Measurements from ENCODE around the gene PRKAA1.
"Not testable (repeated sequence)": the region's sequence is repeated elsewhere in the genome, so short reads cannot be mapped to it uniquely, and the experiment has no call there.

The PRKAA1 gene

GRCh38 chr5:40827188-40827977 lies 29.2 kb upstream of the PRKAA1 start:
- H3K27ac Mint-ChIP-seq: peak overlapping the region; percentile 43
- H3K36me3 Mint-ChIP-seq (ENCODE audit: low read depth): peaks cover 80% of the 10 kb centered on the region
- no peak for DNase-seq
- no peaks in the 10 kb centered on the region for H3K27me3 Mint-ChIP-seq (ENCODE audit: low read depth, poor library complexity)
- H3K9me3 Mint-ChIP-seq: no peaks in the 10 kb centered on the region
- H3K4me1 Mint-ChIP-seq: peaks cover 42% of the 10 kb centered on the region
- TF ChIP-seq, protein P1, sequence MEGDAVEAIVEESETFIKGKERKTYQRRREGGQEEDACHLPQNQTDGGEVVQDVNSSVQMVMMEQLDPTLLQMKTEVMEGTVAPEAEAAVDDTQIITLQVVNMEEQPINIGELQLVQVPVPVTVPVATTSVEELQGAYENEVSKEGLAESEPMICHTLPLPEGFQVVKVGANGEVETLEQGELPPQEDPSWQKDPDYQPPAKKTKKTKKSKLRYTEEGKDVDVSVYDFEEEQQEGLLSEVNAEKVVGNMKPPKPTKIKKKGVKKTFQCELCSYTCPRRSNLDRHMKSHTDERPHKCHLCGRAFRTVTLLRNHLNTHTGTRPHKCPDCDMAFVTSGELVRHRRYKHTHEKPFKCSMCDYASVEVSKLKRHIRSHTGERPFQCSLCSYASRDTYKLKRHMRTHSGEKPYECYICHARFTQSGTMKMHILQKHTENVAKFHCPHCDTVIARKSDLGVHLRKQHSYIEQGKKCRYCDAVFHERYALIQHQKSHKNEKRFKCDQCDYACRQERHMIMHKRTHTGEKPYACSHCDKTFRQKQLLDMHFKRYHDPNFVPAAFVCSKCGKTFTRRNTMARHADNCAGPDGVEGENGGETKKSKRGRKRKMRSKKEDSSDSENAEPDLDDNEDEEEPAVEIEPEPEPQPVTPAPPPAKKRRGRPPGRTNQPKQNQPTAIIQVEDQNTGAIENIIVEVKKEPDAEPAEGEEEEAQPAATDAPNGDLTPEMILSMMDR (IDR thresholded peaks at IDR 0.05): no peak
- H3K4me3 Mint-ChIP-seq: no peak overlapping the region

DNA sequence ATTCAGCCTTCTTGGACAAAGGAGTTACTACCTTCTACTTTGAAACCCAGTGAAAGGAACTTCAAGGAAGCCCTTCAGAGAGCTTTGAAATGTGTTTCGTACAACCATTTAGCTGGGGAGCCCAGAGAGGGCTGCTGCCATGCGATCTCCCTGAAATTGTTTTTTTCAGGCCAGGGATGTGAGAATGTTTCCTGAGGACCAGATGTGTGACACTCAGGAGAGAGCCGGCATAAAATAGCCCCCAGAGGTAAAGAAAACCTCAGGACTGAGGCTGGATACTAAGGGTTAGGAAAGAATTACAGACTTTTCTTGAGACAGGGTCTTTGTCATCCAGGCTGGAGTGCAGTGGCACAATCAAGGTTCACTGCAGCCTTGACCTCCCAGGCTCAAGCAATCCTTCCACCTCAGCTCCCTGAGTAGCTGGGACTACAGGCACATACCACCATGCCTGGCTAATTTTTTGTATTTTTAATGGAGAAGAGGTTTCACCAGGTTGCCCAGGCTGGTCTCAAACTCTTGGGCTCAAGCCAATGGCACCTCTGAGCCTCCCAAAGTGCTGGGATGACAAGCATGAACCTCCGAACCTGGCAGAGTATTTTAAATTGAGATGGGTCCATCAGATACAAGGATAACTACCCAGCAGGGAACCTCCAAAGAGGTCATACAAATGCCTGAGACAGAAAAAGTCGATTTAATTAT lies 28.5 kb upstream of the PRKAA1 start:
- H3K9me3 Mint-ChIP-seq: no peaks in the 10 kb centered on the region
- peaks cover 79% of the 10 kb centered on the region for H3K36me3 Mint-ChIP-seq (ENCODE audit: low read depth)
- H3K27ac Mint-ChIP-seq: peak overlapping the region; percentile 43
- H3K4me1 Mint-ChIP-seq: peaks cover 34% of the 10 kb centered on the region
- TF ChIP-seq, protein P1 (IDR thresholded peaks at IDR 0.05): no peak
- DNase-seq: no peak
- no peak overlapping the region for H3K4me3 Mint-ChIP-seq
- H3K27me3 Mint-ChIP-seq (ENCODE audit: low read depth, poor library complexity): no peaks in the 10 kb centered on the region

GRCh38 chr5:40825461-40826043 lies 27.4 kb upstream of the PRKAA1 start:
- H3K4me3 Mint-ChIP-seq: not testable (repeated sequence)

DNA sequence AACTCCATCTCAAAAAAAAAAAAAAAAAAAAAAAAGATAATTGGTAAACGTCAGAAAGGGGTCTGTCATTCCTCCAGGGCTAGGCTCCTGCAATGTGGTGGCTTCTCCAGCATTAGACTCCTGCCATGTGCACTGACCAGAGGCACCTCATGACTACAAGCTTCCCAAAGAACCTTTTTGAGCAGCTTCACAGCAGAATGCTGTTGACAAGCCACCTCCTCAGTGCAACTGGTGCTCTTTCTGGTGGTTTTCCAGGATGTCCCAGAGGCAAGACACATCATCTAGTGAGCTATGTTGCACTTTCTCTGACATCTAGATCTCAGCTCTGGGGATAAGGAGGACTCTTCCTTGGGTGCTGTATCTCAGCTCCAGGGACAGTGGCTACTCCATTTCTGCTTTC lies 25.3 kb upstream of the PRKAA1 start:
- H3K27me3 Mint-ChIP-seq (ENCODE audit: low read depth, poor library complexity): no peaks in the 10 kb centered on the region
- H3K27ac Mint-ChIP-seq: peak overlapping the region; percentile 69
- peaks cover 53% of the 10 kb centered on the region for H3K36me3 Mint-ChIP-seq (ENCODE audit: low read depth)

More at GRCh38 chr5:40825461-40826043, 27.4 kb upstream of the PRKAA1 start:
- not testable (repeated sequence) for H3K27me3 Mint-ChIP-seq (ENCODE audit: low read depth, poor library complexity); H3K9me3 Mint-ChIP-seq; DNase-seq
- peaks cover 32% of the 10 kb centered on the region for H3K4me1 Mint-ChIP-seq
- H3K36me3 Mint-ChIP-seq (ENCODE audit: low read depth): peaks cover 74% of the 10 kb centered on the region
- H3K27ac Mint-ChIP-seq: peak overlapping the region; percentile 82

DNA sequence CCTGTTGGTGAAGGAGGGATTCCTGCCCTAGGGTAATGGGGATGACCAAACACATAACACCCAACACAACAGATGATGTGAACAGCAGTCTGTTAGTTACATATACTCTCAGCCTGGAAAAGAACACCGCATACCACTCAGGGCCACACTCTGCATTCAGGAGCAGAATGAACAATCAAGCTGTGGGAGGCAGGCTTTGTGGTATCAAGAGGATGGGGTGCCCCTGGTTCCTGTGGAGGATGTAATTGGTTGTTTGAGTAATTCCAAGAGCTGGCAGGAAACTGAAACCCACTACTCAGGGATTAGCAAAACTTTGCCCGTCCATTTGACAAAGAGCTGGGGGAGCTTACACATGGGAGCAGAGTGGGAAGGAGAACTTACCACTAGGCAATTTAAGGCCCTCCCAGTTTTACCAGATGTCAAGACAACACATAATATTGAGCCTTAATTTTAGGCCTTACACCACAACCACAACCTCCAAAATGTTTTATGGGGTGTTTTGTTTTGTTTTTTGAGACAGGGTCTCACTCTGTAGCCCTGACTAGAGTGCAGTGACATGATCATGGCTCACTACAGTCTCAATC lies 15.6 kb upstream of the PRKAA1 start:
- Mint-ChIP-seq H3K9me3 (no peaks in the 10 kb centered on the region), H3K27ac (no peak overlapping the region), H3K4me3 (no peak overlapping the region), H3K27me3 (ENCODE audit: low read depth, poor library complexity) (peaks cover 3% of the 10 kb centered on the region), H3K36me3 (ENCODE audit: low read depth) (no peaks in the 10 kb centered on the region), H3K4me1 (peaks cover 7% of the 10 kb centered on the region)
- no peak for DNase-seq
- TF ChIP-seq, protein P1 (IDR thresholded peaks at IDR 0.05): no peak

More for the DNA sequence above, 25.3 kb upstream of the PRKAA1 start:
- Mint-ChIP-seq H3K4me3 (no peak overlapping the region), H3K9me3 (no peaks in the 10 kb centered on the region), H3K4me1 (peaks cover 15% of the 10 kb centered on the region)
- TF ChIP-seq, protein P1 (IDR thresholded peaks at IDR 0.05): no peak
- DNase-seq: no peak

GRCh38 chr5:40812125-40812524 lies 14.0 kb upstream of the PRKAA1 start:
- Mint-ChIP-seq H3K4me3 (no peak overlapping the region), H3K36me3 (ENCODE audit: low read depth) (no peaks in the 10 kb centered on the region), H3K9me3 (no peaks in the 10 kb centered on the region), H3K27me3 (ENCODE audit: low read depth, poor library complexity) (peaks cover 3% of the 10 kb centered on the region), H3K27ac (no peak overlapping the region), H3K4me1 (peaks cover 14% of the 10 kb centered on the region)
- TF ChIP-seq, protein P1 (IDR thresholded peaks at IDR 0.05): no peak
- DNase-seq: no peak
